K562 (cell line): ENCODE results near the gene CCDC85B. TPM values are rescaled to one million over a fixed set of nuclear protein-coding genes. Genes with fewer than 3 reads are reported as not detected.

Experiments
- AFF1 ChIP-seq, 2 experiments: fragments of 450-650 bp; IDR thresholded peaks; 2 replicates each; pipeline ENCODE4 v1.6.1; 2018; ENCODE audit warnings: mild to moderate bottlenecking in 2 of 2, low read depth in 1 of 2; ENCODE audit not compliant: partially characterized antibody in 2 of 2
- AFF4 ChIP-seq: sonication (generic); formaldehyde crosslinking; IDR thresholded peaks from 2 replicates; pipeline ENCODE4 v1.8.0; 2023; ENCODE audit warnings: mild to moderate bottlenecking, missing genetic modification reagents
- BDP1 ChIP-seq: IDR thresholded peaks from 3 replicates; pipeline ENCODE4 v1.6.1; 2011; ENCODE audit not compliant: insufficient read length, insufficient read depth
- KHSRP ChIP-seq: fragments of 450-650 bp; IDR thresholded peaks from 2 replicates; pipeline ENCODE4 v1.6.1; 2017
- L3MBTL2 ChIP-seq: fragments of 450-650 bp; IDR thresholded peaks from 2 replicates; pipeline ENCODE4 v1.6.1; 2016; ENCODE audit warnings: mild to moderate bottlenecking, moderate library complexity
- POLR2G ChIP-seq: fragments of 200-400 bp; formaldehyde crosslinking; IDR thresholded peaks from 2 replicates; pipeline ENCODE4 v1.6.1; 2017; ENCODE audit warnings: low read depth, mild to moderate bottlenecking, antibody characterized with exemption, low read length, moderate library complexity
- RNF2 ChIP-seq: sonication (generic); IDR thresholded peaks from 2 replicates; pipeline ENCODE4 v1.6.1; 2016
- SMARCA4 ChIP-seq: fragments of 450-650 bp; IDR thresholded peaks from 2 replicates; pipeline ENCODE4 v1.6.1; 2016
- SMARCB1 ChIP-seq: IDR thresholded peaks from 2 replicates; pipeline ENCODE4 v1.6.1; 2011; ENCODE audit warnings: improper control_type of control experiment, low read depth; ENCODE audit not compliant: insufficient read length
- SREBF1 ChIP-seq: fragments of 150-350 bp; IDR thresholded peaks from 2 replicates; pipeline ENCODE4 v1.6.1; 2014; ENCODE audit warnings: antibody characterized with exemption, low read depth, low read length, borderline replicate concordance
- ZBTB33 ChIP-seq: sonication (generic); formaldehyde crosslinking; IDR thresholded peaks from 2 replicates; pipeline ENCODE4 v1.8.1; 2023; ENCODE audit warnings: mild to moderate bottlenecking, missing genetic modification reagents
- ZFP1 ChIP-seq: fragments of 450-650 bp; formaldehyde crosslinking; IDR thresholded peaks from 2 replicates; pipeline ENCODE4 v1.4.0; 2020; ENCODE audit warnings: mild to moderate bottlenecking, mixed read lengths
- ZFPM2 ChIP-seq: fragments of 250-450 bp; sonication (Bioruptor Pico); IDR thresholded peaks from 2 replicates; pipeline ENCODE4 v1.5.1; 2022; ENCODE audit warnings: mild to moderate bottlenecking
- ZFX ChIP-seq: sonication (generic); formaldehyde crosslinking; IDR thresholded peaks from 2 replicates; pipeline ENCODE4 v1.8.0; 2022; ENCODE audit warnings: mild to moderate bottlenecking, missing genetic modification reagents, moderate library complexity
- ZNF197 ChIP-seq: fragments of 200-800 bp; sonication (Bioruptor generic); IDR thresholded peaks from 2 replicates; pipeline ENCODE4 v1.6.1; 2016; ENCODE audit warnings: low read depth, missing genetic modification characterization, missing compliant biosample characterization
- ZNF280B ChIP-seq: fragments of 250-450 bp; sonication (Bioruptor Pico); IDR thresholded peaks from 2 replicates; pipeline ENCODE4 v1.5.1; 2021; ENCODE audit warnings: mild to moderate bottlenecking
- ZSCAN32 ChIP-seq: fragments of 450-650 bp; formaldehyde crosslinking; IDR thresholded peaks from 2 replicates; pipeline ENCODE4 v1.4.0; 2020; ENCODE audit warnings: mild to moderate bottlenecking, moderate library complexity
- polyA plus RNA-seq, 8 experiments: library from polyadenylated mRNA; depleted of rRNA in 4 of 8; stranded (reverse) in 5 of 8; unstranded in 3 of 8; fragments of >200 nt; fragmentation: Nextera tagmentation in 2 of 8; fragmentation: Illumina TruSeq in 1 of 8; extraction: Ambion mirVana in 2 of 8; extraction: Trizol in 1 of 8; gene quantifications; 2 replicates each; pipeline versions ENCODE4 v1.2.1 to v1.2.3, GENCODE V29; 2011 to 2014; ENCODE audit warnings: inconsistent platforms in 1 of 8, missing spikeins in 1 of 8
- total RNA-seq, 7 experiments: library from RNA; depleted of rRNA in 6 of 7; stranded (reverse); fragments of >200 nt in 6 of 7; fragmentation: Illumina TruSeq in 2 of 7; extraction: Trizol in 2 of 7; gene quantifications; 2 replicates each; pipeline versions ENCODE4 v1.2.1 to v1.2.3, GENCODE V29; 2011 to 2021; ENCODE audit warnings: low replicate concordance in 1 of 7

The CCDC85B gene
- total and polyA plus RNA-seq, 9 of the 15 experiments (the other 6 are each of a cell fraction or from before 2014, with no cell fraction given), result 0.14 to 138 (median 6.2) TPM

- TF ChIP-seq AFF1 (IDR thresholded peaks at IDR 0.05; ENCODE audit: low read depth in 1 of 2, partially characterized antibody in 2 of 2) (no peak), ZFPM2 (CRISPR knock-in tag) (no peak), POLR2G (peak; percentile 92), ZSCAN32 (CRISPR knock-in tag) (no peak), ZFP1 (no peak), SREBF1 (no peak), SMARCB1 (no peak), L3MBTL2 (peak; percentile 99), ZBTB33 (peak; percentile 39; the same call in 1 of the 2 replicates), BDP1 (no peak), AFF4 (peak; percentile 95), RNF2 (peak; percentile 91), ZNF280B (CRISPR knock-in tag) (no peak), KHSRP (no peak), ZNF197 (CRISPR knock-in tag) (no peak), SMARCA4 (peak; percentile 66), ZFX (CRISPR knock-in tag) (peak; percentile 53)
These were observed 9.1 kb downstream of the CCDC85B start (continued) for GRCh38 chr11:65899356-65900124.
